Measurements from ENCODE around the gene MRPS18B. TPM values are rescaled to one million over a fixed set of nuclear protein-coding genes. Genes with fewer than 3 reads are reported as not detected.

Gene MRPS18B
- polyA plus RNA-seq, 1 donor from 2014 or later: 77.7 TPM

GRCh38 chr6:30613251-30614043 lies 4.2 kb upstream of the MRPS18B start:
- TF ChIP-seq EP300 (conservative IDR thresholded peaks at IDR 0.05; ENCODE audit: poor library complexity, severe bottlenecking) (no peak), EZH2 (IDR thresholded peaks at IDR 0.05; ENCODE audit: borderline replicate concordance, insufficient read depth, low read length, poor library complexity, severe bottlenecking) (no peak), TAF1 (IDR thresholded peaks at IDR 0.05; ENCODE audit: low read depth) (no peak), POLR2AphosphoS5 (IDR thresholded peaks at IDR 0.05) (no peak), CTCF (IDR thresholded peaks at IDR 0.05; ENCODE audit: poor library complexity, severe bottlenecking) (no peak), RAD21 (conservative IDR thresholded peaks at IDR 0.05) (no peak), REST (IDR thresholded peaks at IDR 0.05; ENCODE audit: borderline replicate concordance) (no peak), MXI1 (conservative IDR thresholded peaks at IDR 0.05; ENCODE audit: poor library complexity, severe bottlenecking) (no peak), SMC3 (conservative IDR thresholded peaks at IDR 0.05; ENCODE audit: poor library complexity) (no peak)
- Histone ChIP-seq H3K27ac (ENCODE audit: low read length) (peak overlapping the region; percentile 100), H3K9me2 (ENCODE audit: insufficient read depth, low read length) (no peaks in the 10 kb centered on the region), H3K27me3 (ENCODE audit: insufficient read depth, low read depth, low read length) (no peaks in the 10 kb centered on the region), H3K36me3 (ENCODE audit: insufficient read depth, low read length) (peaks cover 9% of the 10 kb centered on the region), H3K4me2 (ENCODE audit: low read length) (peak overlapping the region; percentile 78), H3K9ac (ENCODE audit: low read length) (peak overlapping the region; percentile 99), H2AFZ (ENCODE audit: low read depth, low read length) (no peak overlapping the region), H3F3A (ENCODE audit: insufficient read depth, low read length, poor library complexity, severe bottlenecking) (peaks cover 8% of the 10 kb centered on the region), H4K20me1 (ENCODE audit: insufficient read depth) (no peaks in the 10 kb centered on the region), H3K9me3 (ENCODE audit: low read length) (no peaks in the 10 kb centered on the region), H3K79me2 (replicated peaks; ENCODE audit: insufficient read depth, low read length) (peaks cover 56% of the 10 kb centered on the region), H3K4me3 (ENCODE audit: low read length) (peak overlapping the region; percentile 83)

GRCh38 chr6:30614044-30614842 lies 3.4 kb upstream of the MRPS18B start:
- Histone ChIP-seq H3K27ac (ENCODE audit: low read length) (peak overlapping the region; percentile 100), H2AFZ (ENCODE audit: low read depth, low read length) (no peak overlapping the region), H3K79me2 (replicated peaks; ENCODE audit: insufficient read depth, low read length) (peaks cover 62% of the 10 kb centered on the region), H3K9me3 (ENCODE audit: low read length) (no peaks in the 10 kb centered on the region), H3K36me3 (ENCODE audit: insufficient read depth, low read length) (peaks cover 9% of the 10 kb centered on the region), H3K4me3 (ENCODE audit: low read length) (peak overlapping the region; percentile 83), H4K20me1 (ENCODE audit: insufficient read depth) (no peaks in the 10 kb centered on the region), H3K9ac (ENCODE audit: low read length) (peak overlapping the region; percentile 99), H3K9me2 (ENCODE audit: insufficient read depth, low read length) (no peaks in the 10 kb centered on the region), H3F3A (ENCODE audit: insufficient read depth, low read length, poor library complexity, severe bottlenecking) (peaks cover 8% of the 10 kb centered on the region), H3K4me2 (ENCODE audit: low read length) (peak overlapping the region; percentile 78), H3K27me3 (ENCODE audit: insufficient read depth, low read depth, low read length) (no peaks in the 10 kb centered on the region)
- TF ChIP-seq TAF1 (IDR thresholded peaks at IDR 0.05; ENCODE audit: low read depth): no peak
- no peak for TF ChIP-seq CTCF (IDR thresholded peaks at IDR 0.05; ENCODE audit: poor library complexity, severe bottlenecking)
- no peak for TF ChIP-seq EZH2 (IDR thresholded peaks at IDR 0.05; ENCODE audit: borderline replicate concordance, insufficient read depth, low read length, poor library complexity, severe bottlenecking)
- TF ChIP-seq POLR2AphosphoS5 (IDR thresholded peaks at IDR 0.05): no peak
